ENCODE data around the gene OR52B2.
"Not testable (repeated sequence)": the region's sequence is repeated elsewhere in the genome, so short reads cannot be mapped to it uniquely, and the experiment has no call there.

Gene OR52B2

DNA sequence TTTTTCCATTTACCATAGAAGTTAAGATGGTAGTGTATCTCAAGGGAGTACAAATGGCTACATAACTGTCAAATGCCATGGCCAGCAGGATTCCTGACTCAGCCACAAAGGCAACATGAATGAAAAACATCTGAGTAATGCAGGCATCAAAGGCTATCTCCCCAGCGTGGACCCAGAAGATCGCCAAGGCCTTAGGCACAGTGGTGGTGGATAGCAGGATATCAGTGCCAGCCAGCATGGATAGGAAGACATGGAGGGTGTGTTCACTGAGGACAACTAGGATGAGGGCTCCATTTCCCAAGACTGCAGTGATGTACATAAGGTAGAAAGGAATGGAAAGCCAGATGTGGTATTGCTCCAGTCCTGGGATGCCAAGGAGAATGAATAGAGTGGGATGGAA lies 18.0 kb downstream of the OR52B2 start:
- no peak for DNase-seq (ENCODE audit: low spot score)

DNA sequence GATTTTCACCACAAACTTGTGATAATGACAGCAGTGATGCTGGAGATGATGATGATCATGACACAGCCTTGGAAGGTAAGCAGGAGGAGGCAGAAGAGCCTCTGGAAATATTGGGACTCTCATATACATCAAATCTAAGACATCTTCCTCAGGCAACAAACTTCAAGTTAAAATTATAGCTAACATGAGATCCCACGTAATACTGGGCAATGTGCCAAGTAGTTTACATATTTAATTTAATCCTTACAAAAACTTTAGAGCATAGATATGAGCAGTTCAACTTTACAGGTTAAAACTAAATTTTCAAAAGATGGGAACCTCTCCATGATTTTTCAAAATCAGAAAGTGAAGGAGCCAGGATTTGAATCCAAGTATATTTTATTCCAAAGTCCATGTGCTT lies 19.0 kb downstream of the OR52B2 start:
- DNase-seq (ENCODE audit: low spot score), result no peak

DNA sequence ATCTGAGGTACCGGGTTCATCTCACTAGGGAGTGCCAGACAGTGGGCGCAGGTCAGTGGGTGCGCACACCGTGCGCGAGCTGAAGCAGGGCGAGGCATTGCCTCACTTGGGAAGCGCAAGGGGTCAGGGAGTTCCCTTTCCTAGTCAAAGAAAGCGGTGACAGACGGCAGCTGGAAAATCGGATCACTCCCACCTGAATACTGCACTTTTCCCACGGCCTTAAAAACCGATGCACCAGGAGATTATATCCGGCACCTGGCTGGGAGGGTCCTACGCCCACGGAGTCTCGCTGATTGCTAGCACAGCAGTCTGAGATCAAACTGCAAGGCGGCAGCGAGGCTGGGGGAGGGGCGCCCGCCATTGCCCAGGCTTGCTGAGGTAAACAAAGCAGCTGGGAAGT lies 26.4 kb downstream of the OR52B2 start:
- not testable (repeated sequence) for DNase-seq (ENCODE audit: low spot score)

DNA sequence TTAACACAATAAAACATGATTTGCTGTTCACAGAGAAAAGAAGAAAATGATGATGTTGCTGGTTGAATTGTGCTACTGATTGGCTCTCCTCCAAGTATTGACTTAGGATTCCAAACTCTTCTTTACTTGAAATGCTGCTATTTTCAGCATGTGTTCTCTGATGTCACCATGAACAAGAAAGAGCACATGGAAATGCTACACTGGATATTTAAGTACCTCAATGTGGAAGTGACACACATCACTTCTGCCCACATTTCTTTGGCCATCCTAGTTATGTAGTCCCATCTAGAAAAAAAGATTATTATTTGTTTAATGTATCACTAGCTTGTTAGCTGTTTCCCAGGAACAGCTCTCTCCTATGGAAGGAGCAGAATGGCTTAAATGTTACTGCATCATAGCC lies 27.2 kb downstream of the OR52B2 start:
- no peak for DNase-seq (ENCODE audit: low spot score)

DNA sequence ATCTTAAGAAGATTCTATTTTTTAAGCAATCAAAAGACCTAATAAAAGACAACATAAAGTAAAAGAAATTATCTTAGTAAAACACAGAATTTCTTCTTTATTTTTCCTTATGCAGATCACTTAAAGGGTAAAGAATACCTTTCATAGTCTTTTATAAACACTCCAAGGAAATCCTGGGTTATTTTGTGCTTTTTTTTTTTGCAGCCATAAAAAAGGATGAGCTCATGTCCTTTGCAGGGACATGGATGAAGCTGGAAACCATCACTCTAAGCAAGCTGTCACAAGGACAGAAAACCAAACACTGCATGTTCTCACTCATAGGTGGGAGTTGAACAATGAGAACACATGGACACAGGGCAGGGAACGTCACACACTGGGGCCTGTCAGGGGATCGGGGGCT lies 34.2 kb downstream of the OR52B2 start:
- DNase-seq (ENCODE audit: low spot score), result not testable (repeated sequence)

DNA sequence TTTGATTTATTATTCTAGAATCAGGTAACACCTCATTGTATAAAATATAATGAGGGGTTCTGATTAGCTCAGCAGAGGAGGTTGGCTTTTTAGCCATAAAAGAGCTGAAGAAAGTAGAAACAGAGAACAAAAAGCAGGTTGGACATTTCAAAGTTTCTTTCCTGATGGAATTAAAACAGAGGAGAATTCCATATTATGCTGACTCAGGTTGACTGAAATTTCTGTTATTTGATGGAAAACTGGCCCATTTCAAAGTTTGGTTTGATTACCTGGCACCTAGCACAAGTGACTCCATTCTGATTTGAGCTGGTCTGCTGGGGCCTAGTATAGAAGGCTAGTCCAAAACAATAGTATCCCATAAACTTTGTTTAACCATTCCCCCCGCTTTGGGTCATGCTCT lies 37.7 kb downstream of the OR52B2 start:
- no peak for DNase-seq (ENCODE audit: low spot score)

DNA sequence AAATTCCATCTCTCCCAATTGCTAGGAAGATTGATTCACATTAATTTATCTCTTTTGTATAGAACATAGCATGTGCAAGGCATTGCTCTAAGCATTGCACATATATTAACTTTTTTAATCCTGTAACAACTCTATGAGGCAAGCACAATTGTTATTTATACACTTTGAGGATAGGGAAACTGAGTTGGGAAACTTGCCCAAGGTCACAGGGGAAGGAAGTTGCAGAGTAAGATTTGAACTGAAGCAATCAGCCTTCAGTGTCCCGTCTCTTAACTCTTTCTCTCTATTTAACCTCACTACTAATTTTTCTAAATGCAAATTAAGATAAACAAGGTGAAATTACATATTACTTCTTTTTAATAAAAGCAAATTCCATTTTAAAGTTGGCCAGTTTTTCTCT lies 40.5 kb downstream of the OR52B2 start:
- DNase-seq (ENCODE audit: low spot score), result no peak

DNA sequence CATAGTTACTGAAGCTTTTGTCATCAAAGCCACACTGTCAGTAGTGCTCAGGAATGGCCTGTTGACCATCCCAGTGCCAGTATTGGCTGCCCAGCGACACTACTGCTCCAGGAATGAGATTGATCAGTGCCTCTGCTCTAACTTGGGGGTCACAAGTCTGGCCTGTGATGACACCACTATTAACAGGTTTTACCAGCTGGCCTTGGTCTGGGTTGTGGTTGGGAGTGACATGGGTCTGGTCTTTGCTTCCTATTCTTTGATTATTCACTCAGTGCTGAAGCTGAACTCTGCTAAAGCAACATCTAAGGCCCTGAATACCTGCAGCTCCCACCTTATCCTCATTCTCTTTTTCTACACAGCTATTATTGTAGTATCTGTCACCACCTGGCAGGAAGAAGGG lies 41.1 kb downstream of the OR52B2 start:
- DNase-seq (ENCODE audit: low spot score), result no peak

DNA sequence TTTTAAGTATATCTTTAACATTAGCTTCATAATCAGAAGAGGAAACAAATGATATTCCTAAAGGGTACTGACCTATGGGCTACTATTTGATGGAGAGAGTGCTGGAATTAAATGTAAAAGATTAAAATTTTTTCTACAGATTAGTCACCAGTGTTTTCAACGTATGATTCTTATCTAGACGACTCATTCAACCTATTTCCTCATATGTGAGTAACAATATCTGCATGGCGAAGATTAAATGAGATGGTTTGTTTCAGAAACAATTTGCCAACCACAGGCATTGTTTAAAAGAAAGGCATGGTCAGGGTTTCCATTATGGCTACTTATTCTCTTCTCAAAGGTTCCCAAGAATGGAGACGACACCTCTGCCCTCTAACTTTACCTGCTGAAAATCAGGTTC lies 42.2 kb downstream of the OR52B2 start:
- DNase-seq (ENCODE audit: low spot score), result no peak

DNA sequence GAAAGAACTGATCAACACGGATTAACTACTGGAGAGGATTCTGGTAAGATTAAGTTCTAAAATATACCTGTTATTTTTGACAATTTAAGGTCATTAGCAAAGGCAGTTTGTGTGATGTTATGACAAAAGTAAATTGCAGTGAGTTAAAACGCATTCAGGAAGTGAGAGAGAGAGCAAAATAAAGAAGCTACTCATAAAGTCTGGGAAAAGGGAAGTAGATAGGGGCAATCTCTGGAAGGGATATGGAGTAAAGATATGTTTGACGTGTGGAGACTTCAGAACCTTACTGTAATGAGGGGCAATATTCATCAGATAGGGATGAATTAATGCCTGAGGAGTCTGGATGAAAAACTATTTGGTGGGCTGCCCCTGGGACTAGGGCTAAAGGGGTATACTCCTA lies 45.9 kb downstream of the OR52B2 start:
- no peak for DNase-seq (ENCODE audit: low spot score)
